ENCODE measurements around the gene PCDHGB4.
"Not testable (repeated sequence)": the region's sequence is repeated elsewhere in the genome, so short reads cannot be mapped to it uniquely, and the experiment has no call there.

Gene PCDHGB4

GRCh38 chr5:141387557-141388311 lies at the start of gene PCDHGB4:
PCDHGB4 (plus strand) TSS chr5:141387698; CDS start chr5:141387885, 187 bp downstream.
- in situ Hi-C loops (cut with MboI; ENCODE audit: low sequenced_read_pairs) = not testable (repeated sequence)

- in situ Hi-C loops (cut with MboI; ENCODE audit: low sequenced_read_pairs) = no loop called here
These were observed 48.8 kb upstream of the PCDHGB4 start, which contains the start of gene PCDHGA2 for GRCh38 chr5:141338538-141339306. PCDHGA2 (plus strand) TSS chr5:141338760.

GRCh38 chr5:141340781-141341354 lies 46.6 kb upstream of the PCDHGB4 start:
- in situ Hi-C loops (cut with MboI; ENCODE audit: low sequenced_read_pairs) = not testable (repeated sequence)

GRCh38 chr5:141342773-141343172 lies 44.7 kb upstream of the PCDHGB4 start:
- in situ Hi-C loops (cut with MboI; ENCODE audit: low sequenced_read_pairs) = no loop called here

- in situ Hi-C loops (cut with MboI; ENCODE audit: low sequenced_read_pairs) = no loop called here
These were observed 44.1 kb upstream of the PCDHGB4 start, which contains the start of gene PCDHGA3 for GRCh38 chr5:141343242-141343952. PCDHGA3 (plus strand) TSS chr5:141343829; CDS start chr5:141344034, 205 bp downstream.

- in situ Hi-C loops (cut with MboI; ENCODE audit: low sequenced_read_pairs) = no loop called here
These were observed 43.5 kb upstream of the PCDHGB4 start for GRCh38 chr5:141343953-141344463.

GRCh38 chr5:141345327-141345726 lies 42.2 kb upstream of the PCDHGB4 start:
- in situ Hi-C loops (cut with MboI; ENCODE audit: low sequenced_read_pairs) = no loop called here

- in situ Hi-C loops (cut with MboI; ENCODE audit: low sequenced_read_pairs) = not testable (repeated sequence)
These were observed 41.5 kb upstream of the PCDHGB4 start for GRCh38 chr5:141346017-141346416.

- in situ Hi-C loops (cut with MboI; ENCODE audit: low sequenced_read_pairs) = no loop called here
These were observed 37.4 kb upstream of the PCDHGB4 start, which contains the start of gene PCDHGB1 for GRCh38 chr5:141349917-141350619. PCDHGB1 (plus strand) TSS chr5:141350099; CDS start chr5:141350261, 162 bp downstream.

GRCh38 chr5:141351591-141351990 lies 35.9 kb upstream of the PCDHGB4 start:
- in situ Hi-C loops (cut with MboI; ENCODE audit: low sequenced_read_pairs) = no loop called here

GRCh38 chr5:141354900-141355469 lies 32.5 kb upstream of the PCDHGB4 start, which contains the start of gene PCDHGA4:
PCDHGA4 (plus strand) TSS chr5:141355021; CDS start chr5:141355108, 87 bp downstream.
- in situ Hi-C loops (cut with MboI; ENCODE audit: low sequenced_read_pairs) = no loop called here

GRCh38 chr5:141355641-141356040 lies 31.9 kb upstream of the PCDHGB4 start:
- in situ Hi-C loops (cut with MboI; ENCODE audit: low sequenced_read_pairs) = no loop called here

GRCh38 chr5:141356133-141356532 lies 31.4 kb upstream of the PCDHGB4 start:
- in situ Hi-C loops (cut with MboI; ENCODE audit: low sequenced_read_pairs) = no loop called here

- in situ Hi-C loops (cut with MboI; ENCODE audit: low sequenced_read_pairs) = no loop called here
These were observed 30.5 kb upstream of the PCDHGB4 start for GRCh38 chr5:141356950-141357349.

GRCh38 chr5:141359790-141360426 lies 27.6 kb upstream of the PCDHGB4 start, which contains the start of gene PCDHGB2:
PCDHGB2 (plus strand) TSS chr5:141359994; CDS start chr5:141360136, 142 bp downstream.
- in situ Hi-C loops (cut with MboI; ENCODE audit: low sequenced_read_pairs) = no loop called here

- in situ Hi-C loops (cut with MboI; ENCODE audit: low sequenced_read_pairs) = no loop called here
These were observed 26.8 kb upstream of the PCDHGB4 start for GRCh38 chr5:141360685-141361084.

- in situ Hi-C loops (cut with MboI; ENCODE audit: low sequenced_read_pairs) = no loop called here
These were observed 24.8 kb upstream of the PCDHGB4 start for GRCh38 chr5:141362719-141363118.

GRCh38 chr5:141363952-141364660 lies 23.4 kb upstream of the PCDHGB4 start, which contains the start of gene PCDHGA5:
PCDHGA5 (plus strand) TSS chr5:141364162; CDS start chr5:141364331, 169 bp downstream.
- in situ Hi-C loops (cut with MboI; ENCODE audit: low sequenced_read_pairs) = no loop called here

Data from HL-60/S4 treated with retinoic acid at 250 ng/mL for 4 days and 3 days (cell line).